KG1 (cell line): ENCODE results near the gene SSTR4.
"Not testable (repeated sequence)": the region's sequence is repeated elsewhere in the genome, so short reads cannot be mapped to it uniquely, and the experiment has no call there.

Source experiments
- DNase-seq: peaks from one replicate; lab custom pipeline; 2025; lab: John Stamatoyannopoulos, UW

The SSTR4 gene

DNA sequence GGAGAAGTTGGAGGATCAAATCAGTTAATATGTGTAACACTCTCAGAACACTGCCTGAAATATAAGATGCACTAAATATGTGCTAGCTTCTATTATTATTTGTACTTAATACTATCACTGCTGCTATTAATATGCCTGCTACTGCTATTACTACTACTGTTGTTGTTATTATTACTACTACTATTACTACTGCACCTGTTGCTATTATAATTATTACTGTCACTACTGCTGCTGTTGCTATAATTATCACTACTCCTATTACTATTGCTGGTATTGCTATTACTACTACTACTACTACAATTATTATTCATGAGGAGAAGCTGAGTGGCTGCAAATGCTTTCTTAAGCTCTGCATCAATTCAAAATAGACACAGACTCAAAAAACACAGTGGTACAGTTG is 16.7 kb upstream of the SSTR4 start:
- no peak for DNase-seq

DNA sequence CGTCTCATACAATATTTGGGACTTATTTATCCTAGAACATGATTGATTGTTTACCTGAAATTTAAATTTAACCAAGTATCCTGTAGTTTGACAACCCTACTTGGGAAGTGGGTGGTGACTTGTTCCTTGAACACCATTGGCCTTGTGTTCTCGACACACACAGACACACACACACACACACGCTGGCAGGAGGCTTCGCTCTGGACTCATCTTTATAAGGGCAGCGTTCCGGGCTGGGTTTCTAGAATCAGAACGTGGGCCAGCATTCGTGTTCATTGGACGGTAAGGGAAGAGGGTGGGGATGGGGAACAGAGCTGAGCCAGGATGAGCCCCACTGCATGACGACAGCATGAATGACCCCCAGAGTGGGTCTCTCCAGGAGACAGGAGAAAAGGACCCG is 16.2 kb upstream of the SSTR4 start:
- DNase-seq, result no peak

DNA sequence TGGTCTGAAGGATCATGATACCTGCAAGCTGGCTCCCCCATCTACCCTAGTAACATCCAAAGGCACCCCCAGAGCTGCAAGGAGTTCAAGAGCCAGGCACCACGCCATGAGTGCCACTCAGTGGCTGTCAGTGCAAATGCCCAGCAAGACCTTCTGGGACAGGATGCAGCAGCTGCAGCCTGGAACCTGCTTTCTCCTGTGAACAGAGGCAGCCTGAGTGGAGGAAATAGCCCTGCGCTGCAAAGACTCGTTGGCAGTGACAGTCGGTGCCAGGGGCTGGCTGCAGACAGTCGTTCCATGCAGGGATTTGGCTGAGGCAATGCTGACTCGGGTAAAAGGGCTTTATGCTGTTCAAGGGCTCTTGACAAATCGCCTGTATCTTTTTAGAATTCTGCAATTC is 15.7 kb upstream of the SSTR4 start:
- no peak for DNase-seq

DNA sequence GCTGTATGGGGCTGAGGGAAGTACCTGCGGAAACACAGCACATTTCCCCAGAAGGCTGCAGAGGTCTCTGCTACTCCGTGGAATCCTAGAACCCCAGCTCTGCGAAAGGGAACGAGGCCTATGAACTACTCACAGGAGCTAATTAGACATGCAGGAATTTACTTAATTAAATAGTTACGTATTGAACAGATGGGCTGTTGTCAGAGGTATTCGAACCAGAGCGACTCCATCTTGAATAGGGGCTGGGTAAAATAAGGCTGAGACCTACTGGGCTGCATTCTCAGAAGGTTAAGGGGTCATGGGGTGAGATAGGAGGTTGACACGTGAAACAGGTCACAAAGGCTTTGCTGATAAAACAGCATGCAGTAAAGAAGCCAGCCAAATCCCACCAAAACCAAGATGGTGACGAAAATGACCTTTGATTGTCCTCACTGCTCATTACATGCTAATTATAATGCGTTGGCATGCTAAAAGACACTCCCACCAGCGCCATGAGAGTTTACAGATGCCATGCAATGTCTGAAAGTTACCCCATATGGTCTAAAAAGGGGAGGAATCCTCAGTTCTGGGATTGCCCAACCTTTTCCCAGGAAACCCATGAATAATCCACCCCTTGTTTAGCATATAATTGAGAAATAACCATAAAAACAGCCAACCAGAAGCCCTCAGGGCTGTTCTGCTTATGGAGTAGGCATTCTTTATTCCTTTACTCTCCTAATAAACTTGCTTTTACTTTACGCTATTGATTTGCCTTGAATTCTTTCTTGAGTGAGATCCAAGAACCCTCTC is 14.7 kb upstream of the SSTR4 start:
- no peak for DNase-seq

DNA sequence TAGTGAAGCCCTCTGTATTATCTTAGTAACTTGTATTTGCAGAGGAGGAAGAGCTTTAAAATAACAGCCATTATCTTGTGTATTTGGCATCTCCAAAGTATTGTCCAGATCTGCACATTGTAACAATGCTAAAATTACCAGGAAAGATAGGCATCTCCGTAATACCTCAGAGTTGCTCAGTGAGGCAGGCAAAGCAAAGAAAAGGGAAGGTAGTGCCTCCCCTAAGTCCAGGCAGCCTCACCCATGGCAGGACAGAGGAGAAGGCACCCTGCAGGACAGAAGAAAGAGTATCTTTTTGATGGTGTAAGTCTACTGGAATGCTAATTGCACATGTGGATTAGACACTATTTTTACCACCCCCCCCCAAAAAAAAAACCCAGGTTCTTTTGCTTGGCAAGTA is 13.6 kb upstream of the SSTR4 start:
- no peak for DNase-seq

DNA sequence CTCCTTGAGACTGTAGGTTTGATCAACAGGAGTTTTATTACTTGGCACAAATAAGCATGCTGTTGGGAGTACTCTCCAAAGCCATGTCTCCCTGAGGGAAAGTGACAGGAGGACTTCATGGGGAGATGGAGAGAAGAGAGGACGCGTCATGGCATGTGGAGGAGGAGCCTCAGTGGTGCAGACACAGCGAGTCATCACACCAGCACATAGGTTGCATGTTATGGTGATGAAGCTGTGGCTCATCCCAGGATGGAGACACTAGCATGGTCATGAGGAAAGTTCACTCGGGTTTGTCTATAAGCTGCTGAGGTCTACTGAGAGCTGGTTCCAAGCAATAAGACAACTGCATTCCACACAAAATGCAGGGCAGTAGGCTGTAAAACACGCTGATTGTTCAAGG is 13.2 kb upstream of the SSTR4 start:
- DNase-seq, result no peak

DNA sequence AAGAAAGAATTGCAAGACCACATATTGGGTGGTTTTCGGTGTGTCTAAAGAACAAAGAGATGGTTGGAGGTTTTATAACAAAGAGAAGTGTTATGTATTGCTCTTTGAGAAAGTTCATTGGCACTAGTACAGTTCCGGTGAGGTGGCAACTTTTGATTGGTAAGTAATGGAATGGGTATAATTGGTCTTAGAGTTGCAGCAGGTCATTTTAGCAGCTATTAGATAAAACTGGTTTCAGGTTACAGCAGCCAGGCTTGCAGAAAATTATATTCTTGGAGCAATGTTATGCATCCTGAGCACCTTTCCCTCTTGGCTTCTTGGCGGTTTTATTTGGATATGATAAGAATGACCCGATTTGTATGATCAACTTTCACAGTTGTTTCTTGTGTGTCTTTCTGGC is 12.3 kb upstream of the SSTR4 start:
- no peak for DNase-seq

DNA sequence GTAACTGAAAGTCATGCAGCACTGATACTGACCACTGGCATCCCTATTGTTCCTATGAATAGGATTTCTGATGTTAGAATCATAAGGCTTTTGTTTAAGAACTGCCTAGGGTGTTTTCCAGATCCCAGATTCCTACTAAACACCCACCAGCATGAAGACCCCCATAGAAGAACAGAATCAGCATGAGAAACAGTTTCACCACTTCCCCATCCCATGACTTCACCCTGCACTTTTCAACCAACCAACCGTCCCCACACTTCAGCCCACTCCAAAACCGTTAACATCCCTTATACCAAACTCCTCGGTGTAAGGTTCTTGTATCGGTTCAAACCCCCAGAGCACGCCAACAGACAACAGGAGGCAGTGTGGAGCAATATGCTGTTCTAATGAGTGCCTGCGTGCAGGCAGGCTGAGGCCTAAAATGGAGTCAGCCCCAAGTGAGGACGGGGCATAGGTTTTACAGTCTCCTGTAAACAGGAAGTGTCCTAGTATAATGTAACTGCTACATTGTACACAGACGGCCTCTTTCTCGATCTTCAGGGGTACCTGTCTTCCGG is 11.4 kb upstream of the SSTR4 start:
- no peak for DNase-seq

DNA sequence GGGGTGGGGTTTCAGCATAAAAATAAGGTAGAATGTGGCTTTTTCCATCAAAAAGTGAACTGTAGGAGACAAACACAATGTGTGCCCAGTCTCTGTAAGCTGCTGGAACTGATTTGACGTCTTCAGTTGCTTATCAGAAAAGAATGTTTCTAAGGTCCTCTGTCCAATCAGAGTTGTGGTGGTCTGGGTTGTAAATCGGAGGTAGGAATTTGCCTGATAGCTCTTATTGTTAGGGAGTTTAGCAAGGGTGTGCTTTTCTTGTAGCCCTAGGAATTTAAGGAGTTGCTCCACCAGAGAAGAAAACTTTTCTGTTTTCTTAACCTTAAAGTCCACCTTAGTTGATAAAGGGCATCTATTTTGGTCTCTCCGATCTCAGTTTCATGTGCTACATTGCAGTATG is 10.4 kb upstream of the SSTR4 start:
- DNase-seq, result no peak

DNA sequence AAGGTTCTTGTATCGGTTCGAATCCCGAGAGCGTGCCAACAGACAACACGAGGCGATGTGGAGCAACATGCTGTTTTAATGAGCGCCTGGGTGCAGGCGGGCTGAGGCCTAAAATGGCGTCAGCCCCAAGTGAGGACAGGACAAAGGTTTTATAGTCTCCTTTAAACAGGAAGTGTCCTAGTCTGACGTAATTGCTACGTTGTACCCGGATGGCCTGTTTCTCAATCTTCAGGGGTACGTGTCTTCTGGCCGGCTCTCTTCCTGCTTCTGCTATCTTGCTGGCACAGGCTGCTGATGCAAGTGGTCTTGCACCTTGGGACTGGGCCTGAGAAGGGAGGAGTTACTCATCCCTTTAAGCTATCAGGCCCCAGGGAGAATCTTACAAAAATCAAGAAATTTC is 9.6 kb upstream of the SSTR4 start:
- not testable (repeated sequence) for DNase-seq

DNA sequence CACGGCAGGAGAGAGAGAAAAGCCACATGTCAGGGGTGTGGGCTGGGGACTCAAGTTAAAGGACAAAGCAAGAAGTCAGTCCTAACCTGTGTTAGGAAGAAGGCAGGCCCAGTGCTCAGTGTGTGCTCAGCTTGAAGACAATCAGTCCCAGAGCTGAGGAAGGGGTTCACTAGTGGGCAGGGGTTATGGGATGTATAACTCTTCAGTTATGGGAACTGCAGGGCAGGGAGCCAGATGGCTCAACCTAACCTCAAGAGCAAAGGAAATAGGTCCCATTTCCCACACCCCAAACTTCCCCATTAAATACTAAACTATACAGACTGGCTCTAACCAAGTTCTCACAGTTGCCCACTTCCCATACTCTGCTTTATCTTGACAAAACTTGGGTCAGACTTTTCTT is 7.4 kb upstream of the SSTR4 start:
- peak; percentile 28 for DNase-seq

DNA sequence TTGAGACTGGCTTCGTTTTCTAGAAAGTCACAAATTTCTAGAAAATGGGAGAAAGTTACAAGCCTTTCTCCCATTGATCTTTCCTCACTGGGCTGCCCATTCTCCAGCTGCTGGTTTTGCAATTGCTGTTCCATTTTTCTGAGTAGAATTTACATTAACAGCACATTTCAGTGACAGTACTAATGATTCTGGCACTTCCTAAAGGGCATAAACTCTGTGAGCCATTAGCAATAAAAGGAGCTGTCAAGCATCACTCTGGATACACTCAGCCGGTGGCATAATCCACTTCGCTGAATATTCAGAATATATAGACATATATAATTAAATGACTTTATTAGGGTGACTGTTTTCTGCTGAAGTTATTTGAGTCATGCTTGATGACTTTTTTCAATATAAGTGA is 6.7 kb upstream of the SSTR4 start:
- DNase-seq, result no peak

DNA sequence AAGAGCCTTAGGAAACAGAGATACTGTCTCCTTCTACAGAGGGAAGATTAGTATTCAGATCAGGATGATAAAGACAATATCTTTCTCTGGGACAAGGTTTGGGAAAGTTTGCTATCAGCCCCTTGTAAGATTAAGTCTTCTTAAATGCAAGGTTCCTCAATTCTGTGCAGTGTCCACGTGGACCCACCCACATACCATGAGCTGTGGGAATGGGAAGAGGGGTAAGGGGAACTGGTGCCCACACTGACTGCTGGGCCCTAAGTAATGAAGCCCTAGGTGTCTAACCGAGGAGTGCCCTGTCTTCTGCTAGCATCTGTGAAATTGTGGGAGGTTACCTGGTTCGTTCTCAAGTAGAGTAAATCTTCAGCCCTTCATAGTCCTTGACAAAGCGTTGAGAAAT is 5.8 kb upstream of the SSTR4 start:
- no peak for DNase-seq

DNA sequence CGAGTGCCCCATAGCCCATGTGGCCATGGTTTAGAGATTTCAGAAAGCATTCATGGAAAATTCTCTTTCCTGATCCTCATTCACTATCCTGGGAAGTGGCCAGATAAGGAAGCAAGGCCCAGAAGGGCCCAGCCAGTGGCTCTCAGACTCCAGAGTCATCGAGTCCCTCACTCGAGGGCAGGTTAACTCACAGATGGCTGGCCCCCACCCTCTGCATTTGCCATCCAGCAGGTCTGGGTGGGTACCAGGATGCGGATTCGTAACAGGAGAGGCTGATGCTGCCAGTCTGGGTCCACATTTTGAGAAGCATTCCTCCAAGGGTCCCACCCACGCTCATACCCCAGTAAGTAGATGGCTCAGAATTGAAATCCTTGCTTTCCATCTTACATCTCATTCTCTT is 3.8 kb upstream of the SSTR4 start:
- DNase-seq, result no peak

DNA sequence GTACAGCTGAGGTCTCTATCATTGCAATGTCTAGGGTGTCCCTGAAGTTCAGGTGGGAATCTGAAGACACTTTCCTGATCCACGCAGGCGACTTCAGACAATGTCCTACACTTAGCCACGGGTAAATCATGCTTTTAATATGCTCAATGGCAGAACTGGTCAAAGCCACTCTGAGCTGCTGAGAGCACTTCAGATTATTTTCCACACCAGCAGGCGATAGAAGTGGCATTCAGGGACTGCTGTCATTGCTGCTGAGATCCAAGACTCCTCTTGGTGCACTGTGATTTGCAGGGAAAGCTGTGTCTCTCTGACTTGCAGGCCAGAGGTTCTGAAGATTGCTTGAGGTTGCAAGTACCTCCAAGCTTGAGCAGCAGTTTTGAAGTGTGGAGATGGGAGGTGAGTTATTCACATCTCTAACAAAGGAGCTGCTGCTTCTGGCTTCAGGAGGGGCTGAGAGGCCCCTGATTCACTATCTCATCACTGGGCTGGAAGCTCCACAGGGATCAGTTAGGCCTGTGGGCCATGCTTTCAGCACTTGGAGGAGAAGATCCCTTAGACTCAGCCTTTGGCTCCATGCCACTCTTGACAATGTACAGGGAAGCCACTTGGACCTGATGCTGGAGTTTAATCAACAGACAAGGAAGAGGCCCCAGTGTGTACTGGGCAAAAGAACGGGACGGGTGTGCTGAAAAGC is 2.9 kb upstream of the SSTR4 start:
- DNase-seq, result no peak

DNA sequence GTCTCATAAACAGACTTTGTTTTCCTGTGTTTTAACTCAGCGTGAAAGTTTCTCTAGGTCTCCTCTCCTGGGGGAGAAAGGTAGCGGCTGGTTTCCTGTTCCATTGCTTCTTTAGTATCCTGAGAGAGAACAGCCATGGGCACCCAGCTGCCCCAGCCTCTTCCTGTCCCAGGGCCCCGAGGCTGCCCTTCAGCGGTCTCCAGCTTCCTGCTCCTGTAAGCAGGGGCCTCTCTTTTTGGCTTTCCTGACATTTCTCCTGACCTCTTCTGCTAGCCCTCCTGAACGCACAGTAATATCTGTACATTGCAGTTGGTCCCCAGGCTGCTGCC is 2.4 kb upstream of the SSTR4 start:
- no peak for DNase-seq

DNA sequence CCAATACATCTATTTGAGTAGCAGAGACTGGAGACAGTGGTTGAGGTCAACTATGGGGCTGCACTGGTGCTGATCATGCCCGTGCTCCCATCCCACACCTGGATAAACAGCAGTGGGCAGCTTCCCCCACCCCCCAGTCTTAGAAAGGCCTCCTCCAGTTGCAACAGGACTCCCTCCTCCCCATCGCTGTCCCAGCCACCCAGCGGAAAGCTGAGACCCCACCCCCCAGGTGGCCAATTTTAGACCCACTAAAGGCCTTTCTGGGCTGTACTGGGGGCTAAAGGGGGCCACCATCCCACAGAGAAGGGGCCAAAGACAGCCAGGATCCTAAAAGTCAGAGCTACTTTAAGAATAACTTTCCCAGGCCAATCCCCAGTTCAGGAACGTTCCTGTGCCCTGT is 1.2 kb upstream of the SSTR4 start:
- DNase-seq, result no peak

DNA sequence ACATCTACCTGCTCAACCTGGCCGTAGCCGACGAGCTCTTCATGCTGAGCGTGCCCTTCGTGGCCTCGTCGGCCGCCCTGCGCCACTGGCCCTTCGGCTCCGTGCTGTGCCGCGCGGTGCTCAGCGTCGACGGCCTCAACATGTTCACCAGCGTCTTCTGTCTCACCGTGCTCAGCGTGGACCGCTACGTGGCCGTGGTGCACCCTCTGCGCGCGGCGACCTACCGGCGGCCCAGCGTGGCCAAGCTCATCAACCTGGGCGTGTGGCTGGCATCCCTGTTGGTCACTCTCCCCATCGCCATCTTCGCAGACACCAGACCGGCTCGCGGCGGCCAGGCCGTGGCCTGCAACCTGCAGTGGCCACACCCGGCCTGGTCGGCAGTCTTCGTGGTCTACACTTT is 619 bp downstream of the SSTR4 start:
- no peak for DNase-seq

DNA sequence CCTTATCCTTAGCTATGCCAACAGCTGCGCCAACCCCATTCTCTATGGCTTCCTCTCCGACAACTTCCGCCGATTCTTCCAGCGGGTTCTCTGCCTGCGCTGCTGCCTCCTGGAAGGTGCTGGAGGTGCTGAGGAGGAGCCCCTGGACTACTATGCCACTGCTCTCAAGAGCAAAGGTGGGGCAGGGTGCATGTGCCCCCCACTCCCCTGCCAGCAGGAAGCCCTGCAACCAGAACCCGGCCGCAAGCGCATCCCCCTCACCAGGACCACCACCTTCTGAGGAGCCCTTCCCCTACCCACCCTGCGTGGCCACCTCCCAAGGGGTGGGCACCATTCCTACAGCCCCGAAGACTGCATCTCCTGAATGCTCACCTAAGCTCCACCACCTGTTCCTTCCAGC is 1.3 kb downstream of the SSTR4 start:
- no peak for DNase-seq

DNA sequence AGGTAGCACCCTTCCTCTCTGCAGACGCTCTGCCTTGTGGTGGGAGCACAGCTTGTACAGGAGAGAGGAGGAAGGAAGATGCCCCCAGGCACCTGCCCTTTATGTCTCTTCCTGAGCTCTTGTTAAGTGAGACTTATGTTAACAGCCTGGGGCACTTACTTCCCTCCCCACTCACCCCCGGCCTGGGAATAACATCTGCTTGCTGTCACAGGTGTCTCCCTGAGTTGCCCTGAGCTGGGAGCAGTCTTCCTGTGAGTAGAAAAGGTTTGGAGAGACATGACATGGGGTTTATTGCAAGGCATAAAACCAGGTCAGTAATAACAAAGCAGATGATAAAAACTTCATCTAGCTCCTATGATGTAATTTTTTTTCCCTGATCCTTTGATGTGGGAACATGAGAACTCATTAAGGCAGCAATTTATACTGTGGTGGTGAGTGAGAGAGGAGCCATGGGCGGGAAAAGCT is 1.9 kb downstream of the SSTR4 start:
- no peak for DNase-seq

DNA sequence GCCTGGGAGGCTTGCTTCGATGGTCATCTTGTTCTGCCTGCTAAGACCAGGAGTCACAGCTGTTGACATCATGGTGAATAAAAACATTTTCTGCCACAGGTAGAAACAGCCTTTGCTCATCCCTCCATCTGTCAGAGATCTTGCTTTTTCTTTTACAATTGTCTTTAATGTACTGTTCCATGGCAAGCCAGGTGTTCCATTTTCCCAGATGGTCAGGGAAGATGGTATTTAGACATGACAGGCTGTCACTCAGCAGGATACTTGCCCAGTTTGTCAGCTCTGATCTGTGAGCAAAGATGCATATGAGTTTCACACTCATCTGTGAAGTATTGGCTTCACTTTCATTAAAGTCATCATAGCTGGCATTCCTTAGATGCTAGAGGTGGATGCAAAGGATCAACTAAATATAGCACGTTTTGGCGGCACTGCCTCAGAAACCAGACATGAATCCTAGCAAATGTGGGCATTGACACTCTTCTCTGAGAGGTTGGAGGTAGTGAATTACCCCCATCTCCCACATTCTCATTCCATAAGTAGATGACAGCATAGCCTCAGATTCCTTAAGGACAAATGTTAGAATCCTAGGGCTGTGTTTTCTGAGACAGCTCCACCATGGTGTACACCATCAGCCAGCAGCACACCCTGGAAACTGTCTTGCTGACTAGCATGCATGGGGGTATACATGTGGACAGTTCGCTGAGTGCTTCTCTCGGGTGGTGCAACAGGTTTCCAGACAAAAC is 4.2 kb downstream of the SSTR4 start:
- no peak for DNase-seq

DNA sequence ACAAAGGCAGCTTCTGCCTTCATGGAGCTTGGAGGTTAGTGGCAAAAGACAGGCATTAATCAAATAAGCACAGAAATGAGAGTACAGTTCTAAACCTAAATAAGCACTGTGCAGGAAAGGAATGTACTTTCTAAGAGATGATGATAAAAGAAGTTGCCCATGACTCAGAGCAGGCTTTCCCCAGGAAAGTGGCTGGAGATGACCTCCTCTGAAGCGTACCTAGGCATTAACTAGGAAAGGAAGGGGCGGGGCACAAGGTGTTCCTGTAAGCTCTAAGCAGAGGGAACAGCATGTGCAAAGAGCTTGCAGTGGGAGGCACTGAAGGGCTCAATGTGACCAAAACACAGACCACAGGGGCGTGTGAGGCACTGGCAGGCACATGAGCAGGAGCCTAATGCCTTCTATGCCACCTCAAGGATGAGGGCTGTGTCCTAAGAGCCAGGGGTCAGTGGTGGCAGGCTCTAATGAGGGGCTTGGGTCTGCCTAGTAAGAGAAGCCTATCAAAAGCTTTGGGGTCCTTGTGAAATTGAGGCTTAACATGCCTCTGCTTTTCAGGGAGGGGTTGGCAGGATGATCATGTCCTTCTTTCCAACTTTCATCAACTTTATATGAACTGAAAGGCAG is 4.9 kb downstream of the SSTR4 start:
- no peak for DNase-seq

DNA sequence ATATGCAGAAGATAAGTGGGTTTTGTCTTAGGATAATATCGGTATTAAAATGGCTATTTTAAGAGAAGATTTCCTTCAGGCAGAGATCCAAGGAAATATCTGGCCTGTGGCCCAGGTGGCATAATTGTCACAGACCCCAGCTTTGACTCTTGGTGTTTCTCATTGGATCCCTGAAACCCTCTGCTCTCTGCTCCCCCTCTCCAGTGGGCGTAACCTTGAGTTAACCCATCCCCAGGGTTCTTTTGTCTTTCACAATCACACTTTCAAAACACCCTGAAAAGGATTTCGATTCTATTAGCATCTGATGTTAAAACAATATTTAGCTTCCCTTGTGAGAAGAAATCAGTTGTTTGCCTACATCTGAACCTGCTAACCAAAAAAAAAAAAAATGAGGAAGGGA is 7.2 kb downstream of the SSTR4 start:
- no peak for DNase-seq
